CD8-positive, alpha-beta memory T cell (primary cell): Measurements from ENCODE around the gene ARHGAP26. TPM values are rescaled to one million over a fixed set of nuclear protein-coding genes. Genes with fewer than 3 reads are reported as not detected.

Experiments used
- CTCF ChIA-PET: fragments of 350-600 bp; sonication (Branson Sonifier 250); formaldehyde crosslinking; loops from one replicate; lab custom pipeline; 2021; ENCODE audit warnings: antibody characterized with exemption; lab: Charles Lee
- POLR2A ChIA-PET: fragments of 350-600 bp; sonication (Branson Sonifier 250); formaldehyde crosslinking; loops from one replicate; lab custom pipeline; 2021; ENCODE audit warnings: antibody characterized with exemption; lab: Charles Lee
- DNase-seq, 5 donors: peaks; one replicate each; pipeline versions ENCODE4 v3.0.0 to v3.0.0-alpha.2; 2020 to 2022; ENCODE audit warnings: mixed read lengths in 1 of 5
- H3K27ac ChIP-seq: one replicate; pipeline ENCODE4 v1.7.0; 2013; ENCODE audit warnings: low read depth, mild to moderate bottlenecking, low read length, moderate library complexity
- H3K27me3 ChIP-seq: 2 replicates; pipeline ENCODE4 v1.7.0; 2013; ENCODE audit warnings: low read length, mild to moderate bottlenecking; ENCODE audit not compliant: insufficient read depth, poor library complexity, severe bottlenecking
- H3K36me3 ChIP-seq: 2 replicates; pipeline ENCODE4 v1.7.0; 2013; ENCODE audit warnings: mild to moderate bottlenecking, low read length, moderate library complexity; ENCODE audit not compliant: insufficient read depth
- H3K4me1 ChIP-seq: 2 replicates; pipeline ENCODE4 v1.7.0; 2013; ENCODE audit warnings: mild to moderate bottlenecking, low read length, moderate library complexity; ENCODE audit not compliant: insufficient read depth
- H3K4me3 ChIP-seq: 2 replicates; pipeline ENCODE4 v1.7.0; 2013; ENCODE audit warnings: mild to moderate bottlenecking, low read length
- H3K9me3 ChIP-seq: 2 replicates; pipeline ENCODE4 v1.7.0; 2013; ENCODE audit warnings: mild to moderate bottlenecking, low read length
- H3K27ac Mint-ChIP-seq, 8 donors: one replicate each; pipeline ENCODE4 v1.8.0; 2020 to 2021; ENCODE audit warnings: mixed read lengths in 8 of 8, mild to moderate bottlenecking in 6 of 8, inconsistent platforms in 3 of 8, moderate library complexity in 3 of 8
- H3K27me3 Mint-ChIP-seq, 2 donors: one replicate each; pipeline ENCODE4 v1.8.0; 2020 to 2021; ENCODE audit warnings: mixed read lengths in 2 of 2, mild to moderate bottlenecking in 1 of 2, moderate library complexity in 1 of 2
- H3K36me3 Mint-ChIP-seq, 3 donors: one replicate each; pipeline ENCODE4 v1.8.0; 2020 to 2021; ENCODE audit warnings: mixed read lengths in 3 of 3, inconsistent platforms in 1 of 3, mild to moderate bottlenecking in 1 of 3
- H3K4me1 Mint-ChIP-seq, 3 donors: one replicate each; pipeline ENCODE4 v1.8.0; 2020 to 2021; ENCODE audit warnings: mixed read lengths in 3 of 3, inconsistent platforms in 1 of 3, mild to moderate bottlenecking in 1 of 3
- H3K4me3 Mint-ChIP-seq, 7 donors: one replicate each; pipeline ENCODE4 v1.8.0; 2020 to 2021; ENCODE audit warnings: mixed read lengths in 7 of 7, mild to moderate bottlenecking in 6 of 7, moderate library complexity in 4 of 7, inconsistent platforms in 2 of 7
- H3K9me3 Mint-ChIP-seq, 5 donors: one replicate each; pipeline ENCODE4 v1.8.0; 2020 to 2022; ENCODE audit warnings: mixed read lengths in 5 of 5, mild to moderate bottlenecking in 3 of 5, moderate library complexity in 2 of 5, inconsistent platforms in 1 of 5
- polyA plus RNA-seq: library from polyadenylated mRNA; unstranded; fragments of 300-500 nt; fragmentation: Illumina TruSeq; gene quantifications from one replicate; pipeline ENCODE4 v1.2.3, GENCODE V29; 2021
- total RNA-seq, 2 experiments: library from RNA; stranded (reverse); gene quantifications; one replicate each; pipeline ENCODE4 v1.2.3, GENCODE V29; 2021

The ARHGAP26 gene
- total and polyA plus RNA-seq, 3 experiments from 2014 or later: 16.7 to 37.1 (median 19.7) TPM

- Histone ChIP-seq H3K27me3 (no peaks in the 10 kb centered on the region), H3K27ac (no peak overlapping the region), H3K4me1 (peaks cover 52% of the 10 kb centered on the region), H3K4me3 (no peak overlapping the region), H3K36me3 (no peaks in the 10 kb centered on the region), H3K9me3 (no peaks in the 10 kb centered on the region)
- H3K27ac Mint-ChIP-seq: peak overlapping the region in 7 of 8 donors; percentile 62 to 89 (median 74)
- no peak for DNase-seq
- no peaks in the 10 kb centered on the region for H3K27me3 Mint-ChIP-seq
- CTCF ChIA-PET: interaction anchor here (1.1 to 2.0 kb wide), 4 partner anchors 14 to 570 kb away, joined by 3 to 10 read pairs (median 4); partner anchors contain the start of gene NR3C1
- H3K9me3 Mint-ChIP-seq: no peaks in the 10 kb centered on the region
- no peak overlapping the region for H3K4me3 Mint-ChIP-seq
- POLR2A ChIA-PET: no interaction called here
- H3K36me3 Mint-ChIP-seq: peaks cover 0 to 8% (median 4%) of the 10 kb centered on the region in 3 donors
- peaks cover 70 to 87% (median 77%) of the 10 kb centered on the region in 3 donors for H3K4me1 Mint-ChIP-seq
Observed at GRCh38 chr5:143225511-143225910, 455.3 kb downstream of the ARHGAP26 start.

- POLR2A ChIA-PET: interaction anchor here (0.6 kb wide), 1 partner anchor 62 kb away, joined by 4 read pairs; no protein-coding TSS in a partner anchor
- H3K4me1 ChIP-seq: peaks cover 54% of the 10 kb centered on the region
- no peak overlapping the region for H3K4me3 ChIP-seq
- no peaks in the 10 kb centered on the region for H3K27me3 Mint-ChIP-seq
- no peak for DNase-seq
- H3K9me3 ChIP-seq: no peaks in the 10 kb centered on the region
- H3K9me3 Mint-ChIP-seq: no peaks in the 10 kb centered on the region
- peak overlapping the region in 2 of 8 donors; percentile 16 to 52 for H3K27ac Mint-ChIP-seq
- H3K4me3 Mint-ChIP-seq: no peak overlapping the region
- H3K36me3 Mint-ChIP-seq: peaks cover 0 to 8% (median 4%) of the 10 kb centered on the region in 3 donors
- H3K36me3 ChIP-seq: no peaks in the 10 kb centered on the region
- H3K27me3 ChIP-seq: no peaks in the 10 kb centered on the region
- CTCF ChIA-PET: interaction anchor here (1.2 kb wide), 1 partner anchor 55 kb away, joined by 3 read pairs; no protein-coding TSS in a partner anchor
- H3K27ac ChIP-seq: no peak overlapping the region
- peaks cover 70 to 87% (median 75%) of the 10 kb centered on the region in 3 donors for H3K4me1 Mint-ChIP-seq
Observed at GRCh38 chr5:143226361-143226760, 456.2 kb downstream of the ARHGAP26 start.

GRCh38 chr5:143226872-143227271 is 456.7 kb downstream of the ARHGAP26 start:
- Histone ChIP-seq H3K9me3 (no peaks in the 10 kb centered on the region), H3K36me3 (no peaks in the 10 kb centered on the region), H3K27ac (no peak overlapping the region), H3K4me3 (no peak overlapping the region), H3K27me3 (no peaks in the 10 kb centered on the region), H3K4me1 (peaks cover 49% of the 10 kb centered on the region)
- ChIA-PET POLR2A (interaction anchor here (0.6 kb wide), 1 partner anchor 61 kb away, joined by 4 read pairs; no protein-coding TSS in a partner anchor), CTCF (interaction anchor here (1.4 kb wide), 1 partner anchor 164 kb away, joined by 3 read pairs; no protein-coding TSS in a partner anchor)
- Mint-ChIP-seq H3K27me3 (no peaks in the 10 kb centered on the region), H3K9me3 (no peaks in the 10 kb centered on the region), H3K4me3 (no peak overlapping the region), H3K4me1 (peaks cover 66 to 82% (median 70%) of the 10 kb centered on the region in 3 donors), H3K27ac (peak overlapping the region in 6 of 8 donors; percentile 16 to 55 (median 28)), H3K36me3 (peaks cover 0 to 8% (median 4%) of the 10 kb centered on the region in 3 donors)
- DNase-seq: no peak

- Histone ChIP-seq H3K9me3 (no peaks in the 10 kb centered on the region), H3K4me1 (peaks cover 45% of the 10 kb centered on the region), H3K4me3 (no peak overlapping the region), H3K27me3 (no peaks in the 10 kb centered on the region), H3K36me3 (no peaks in the 10 kb centered on the region), H3K27ac (no peak overlapping the region)
- peaks cover 0 to 8% (median 4%) of the 10 kb centered on the region in 3 donors for H3K36me3 Mint-ChIP-seq
- DNase-seq: no peak
- peak overlapping the region in 1 of 7 donors; percentile 2 for H3K4me3 Mint-ChIP-seq
- peaks cover 61 to 78% (median 66%) of the 10 kb centered on the region in 3 donors for H3K4me1 Mint-ChIP-seq
- ChIA-PET CTCF (interaction anchor here (1.4 kb wide), 1 partner anchor 165 kb away, joined by 3 read pairs; no protein-coding TSS in a partner anchor), POLR2A (interaction anchor here (0.7 kb wide), 1 partner anchor 8 kb away, joined by 6 read pairs; no protein-coding TSS in a partner anchor)
- peak overlapping the region in 6 of 8 donors; percentile 16 to 55 (median 34) for H3K27ac Mint-ChIP-seq
- no peaks in the 10 kb centered on the region for H3K9me3 Mint-ChIP-seq
- H3K27me3 Mint-ChIP-seq: no peaks in the 10 kb centered on the region
Observed at GRCh38 chr5:143227301-143227700, 457.1 kb downstream of the ARHGAP26 start.

GRCh38 chr5:143228597-143229293 is 458.6 kb downstream of the ARHGAP26 start:
- H3K27me3 ChIP-seq: no peaks in the 10 kb centered on the region
- H3K9me3 ChIP-seq: no peaks in the 10 kb centered on the region
- CTCF ChIA-PET: no interaction called here
- peaks cover 31% of the 10 kb centered on the region for H3K4me1 ChIP-seq
- no peak overlapping the region for H3K27ac ChIP-seq
- H3K27me3 Mint-ChIP-seq: no peaks in the 10 kb centered on the region
- H3K36me3 Mint-ChIP-seq: peaks cover 0 to 7% (median 4%) of the 10 kb centered on the region in 3 donors
- H3K36me3 ChIP-seq: no peaks in the 10 kb centered on the region
- POLR2A ChIA-PET: interaction anchor here (2.3 kb wide), 1 partner anchor 175 kb away, joined by 11 read pairs; the partner anchor contains the start of gene NR3C1
- DNase-seq: peak in 2 of 5 donors; percentile 16 to 62
- H3K9me3 Mint-ChIP-seq: no peaks in the 10 kb centered on the region
- peak overlapping the region; percentile 7 to 89 (median 83) for H3K4me3 Mint-ChIP-seq
- peak overlapping the region; percentile 8 to 98 (median 93) for H3K27ac Mint-ChIP-seq
- no peak overlapping the region for H3K4me3 ChIP-seq
- peaks cover 47 to 64% (median 51%) of the 10 kb centered on the region in 3 donors for H3K4me1 Mint-ChIP-seq

- peak in 4 of 5 donors; percentile 1 to 54 (median 14) for DNase-seq
- CTCF ChIA-PET: no interaction called here
Observed at GRCh38 chr5:143229426-143229895, 459.3 kb downstream of the ARHGAP26 start.

GRCh38 chr5:143229896-143230675 is 459.9 kb downstream of the ARHGAP26 start:
- no peaks in the 10 kb centered on the region for H3K9me3 Mint-ChIP-seq
- Histone ChIP-seq H3K4me3 (peak overlapping the region; percentile 10), H3K27ac (peak overlapping the region; percentile 27), H3K4me1 (peaks cover 24% of the 10 kb centered on the region), H3K9me3 (no peaks in the 10 kb centered on the region), H3K27me3 (no peaks in the 10 kb centered on the region), H3K36me3 (no peaks in the 10 kb centered on the region)
- H3K36me3 Mint-ChIP-seq: peaks cover 0 to 3% (median 0%) of the 10 kb centered on the region in 3 donors
- peak overlapping the region; percentile 50 to 98 (median 93) for H3K27ac Mint-ChIP-seq
- peak in 3 of 5 donors; percentile 33 to 62 (median 54) for DNase-seq
- no peaks in the 10 kb centered on the region for H3K27me3 Mint-ChIP-seq
- ChIA-PET POLR2A (interaction anchor here (2.3 kb wide), 1 partner anchor 174 kb away, joined by 11 read pairs; the partner anchor contains the start of gene NR3C1), CTCF (interaction anchor here (1.6 kb wide), 1 partner anchor 8 kb away, joined by 4 read pairs; no protein-coding TSS in a partner anchor)
- peak overlapping the region; percentile 7 to 89 (median 83) for H3K4me3 Mint-ChIP-seq
- peaks cover 36 to 52% (median 40%) of the 10 kb centered on the region in 3 donors for H3K4me1 Mint-ChIP-seq

More at GRCh38 chr5:143229426-143229895, 459.3 kb downstream of the ARHGAP26 start:
- Mint-ChIP-seq H3K4me3 (peak overlapping the region; percentile 7 to 89 (median 83)), H3K4me1 (peaks cover 40 to 57% (median 44%) of the 10 kb centered on the region in 3 donors), H3K27ac (peak overlapping the region; percentile 50 to 98 (median 93)), H3K9me3 (no peaks in the 10 kb centered on the region), H3K36me3 (peaks cover 0 to 4% (median 3%) of the 10 kb centered on the region in 3 donors), H3K27me3 (no peaks in the 10 kb centered on the region)
- POLR2A ChIA-PET: interaction anchor here (2.3 kb wide), 1 partner anchor 175 kb away, joined by 11 read pairs; the partner anchor contains the start of gene NR3C1
- no peaks in the 10 kb centered on the region for H3K36me3 ChIP-seq
- H3K27ac ChIP-seq: peak overlapping the region; percentile 27
- peaks cover 24% of the 10 kb centered on the region for H3K4me1 ChIP-seq
- H3K4me3 ChIP-seq: peak overlapping the region; percentile 10
- no peaks in the 10 kb centered on the region for H3K27me3 ChIP-seq
- no peaks in the 10 kb centered on the region for H3K9me3 ChIP-seq
